ENCODE data around the gene CTCFL. TPM values are rescaled to one million over a fixed set of nuclear protein-coding genes. Genes with fewer than 3 reads are reported as not detected.

The CTCFL gene
- total and polyA plus RNA-seq, 4 experiments from 2014 or later = not detected

DNA sequence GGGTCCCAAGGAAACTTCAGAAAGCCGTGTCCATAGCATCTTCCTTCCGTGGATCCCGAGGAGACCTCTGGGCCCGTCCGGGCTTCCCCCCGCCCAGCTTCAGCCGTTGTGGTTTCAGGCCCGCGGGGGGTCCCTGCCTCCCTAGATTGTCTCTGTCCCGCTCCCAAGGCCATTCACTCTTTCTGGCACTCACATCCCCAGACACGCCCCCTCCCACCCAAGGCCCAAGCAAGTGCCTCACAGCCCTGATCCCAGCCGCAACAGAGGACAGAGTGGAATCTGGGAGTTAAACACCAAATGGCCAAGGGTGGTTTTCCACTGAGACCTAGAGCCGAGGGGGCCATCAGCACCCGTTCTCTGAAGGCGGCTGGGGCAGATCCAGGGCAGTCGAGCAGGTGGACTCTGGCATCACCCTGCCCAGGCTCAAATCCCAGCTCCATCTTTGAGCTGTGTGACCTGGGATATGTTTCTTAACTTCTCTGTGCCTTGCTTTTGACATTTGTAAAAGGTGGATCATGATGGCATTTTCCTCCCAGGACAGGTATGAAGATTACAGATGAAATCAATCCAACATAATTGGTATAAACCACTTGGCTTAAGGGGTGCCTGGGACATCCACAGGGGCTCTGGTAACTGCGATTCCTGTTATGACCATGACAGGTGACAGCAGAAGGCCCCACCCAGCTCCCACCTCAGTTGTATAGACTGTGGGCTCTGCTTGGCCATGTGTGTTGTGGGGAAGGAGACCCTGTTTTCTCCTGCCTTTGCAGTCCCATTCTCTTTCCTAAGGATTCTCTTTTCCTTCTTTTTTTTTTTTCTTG lies 48.1 kb downstream of the CTCFL start:
- Mint-ChIP-seq H3K9me3 (no peaks in the 10 kb centered on the region), H3K4me1 (peaks cover 9 to 36% (median 15%) of the 10 kb centered on the region in 4 donors), H3K27me3 (peaks cover 0 to 1% of the 10 kb centered on the region in 2 donors), H3K4me3 (no peak overlapping the region), H3K27ac (peak overlapping the region in 1 of 7 donors; percentile 17), H3K36me3 (no peaks in the 10 kb centered on the region)
- H3K4me1 ChIP-seq (ENCODE audit: insufficient read depth, low read length) = peaks cover 25% of the 10 kb centered on the region
- POLR2A ChIA-PET (ENCODE audit: partially characterized antibody) = no interaction called here
- H3K9me3 ChIP-seq (ENCODE audit: control insufficient read depth in 1 of 2, low read length in 2 of 2) = no peaks in the 10 kb centered on the region
- CTCF ChIA-PET (ENCODE audit: partially characterized antibody) = interaction anchor here (1.2 to 1.8 kb wide), 2 partner anchors 87 to 95 kb away, joined by 5 read pairs; no protein-coding TSS in a partner anchor
- DNase-seq = no peak
- no peaks in the 10 kb centered on the region for H3K27me3 ChIP-seq (ENCODE audit: insufficient read depth, low read length)
- no peak overlapping the region for H3K27ac ChIP-seq (ENCODE audit: low read depth, low read length)
- intact Hi-C loops (cut with micrococcal nuclease) = no loop called here
- no peak overlapping the region for H3K4me3 ChIP-seq (ENCODE audit: low read length in 2 of 2)
- H3K36me3 ChIP-seq (ENCODE audit: insufficient read depth, low read length) = no peaks in the 10 kb centered on the region

DNA sequence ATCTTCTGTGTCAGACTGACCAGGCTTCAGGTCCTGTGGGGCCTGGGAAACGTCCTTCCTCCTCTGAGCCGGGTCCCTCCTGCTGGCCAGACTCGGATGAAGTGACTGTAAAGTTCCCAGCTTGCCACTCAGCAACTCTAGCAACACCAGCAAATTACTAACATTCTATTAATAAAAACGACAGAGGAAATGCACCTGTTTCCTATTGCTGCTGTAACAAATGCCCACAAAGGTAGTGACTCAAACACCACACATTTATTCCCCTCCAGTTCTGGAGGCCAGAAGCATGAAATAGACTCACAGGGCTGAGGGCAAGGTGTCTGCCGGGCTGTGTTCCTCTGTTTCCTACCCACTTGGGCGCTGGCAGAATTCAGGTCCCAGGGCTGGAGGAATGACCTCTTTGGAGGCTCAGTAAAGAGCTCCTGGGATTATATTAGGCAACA lies 48.8 kb downstream of the CTCFL start:
- DNase-seq = no peak
- Mint-ChIP-seq H3K4me3 (no peak overlapping the region), H3K4me1 (peaks cover 7 to 29% (median 9%) of the 10 kb centered on the region in 4 donors)

DNA sequence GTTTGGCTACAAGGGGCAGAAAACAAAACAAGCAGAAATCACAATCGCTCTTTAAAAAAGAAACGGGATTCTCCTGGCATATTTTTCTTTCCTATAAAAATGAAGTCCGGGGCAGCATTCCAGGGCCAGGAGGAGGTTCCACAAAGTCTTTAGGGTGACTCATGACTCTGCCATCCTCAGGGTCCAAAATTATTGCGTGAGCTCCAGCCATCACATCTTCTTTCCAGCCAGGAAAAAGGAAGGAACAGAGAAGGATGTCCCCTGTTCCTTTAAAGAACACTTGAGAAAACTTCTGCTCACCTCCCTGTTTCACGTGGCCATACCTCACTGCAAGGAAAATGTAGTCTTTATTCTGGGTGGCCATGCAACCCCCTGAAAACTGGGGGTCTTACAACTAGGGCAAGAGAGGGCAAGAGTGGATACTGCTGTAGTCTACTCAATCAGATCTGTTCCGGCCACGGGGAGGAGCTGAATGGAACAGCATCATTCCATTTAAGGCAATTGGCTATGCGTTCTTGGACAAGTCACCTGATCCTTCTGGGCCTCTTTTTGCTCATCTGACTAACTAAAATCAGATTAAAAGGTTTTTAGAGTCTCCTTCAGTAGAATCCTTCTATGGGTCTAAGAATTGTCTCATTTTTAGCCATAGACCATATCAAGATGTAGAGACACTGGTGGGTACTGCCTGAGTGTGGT lies 49.4 kb downstream of the CTCFL start:
- Histone ChIP-seq H3K36me3 (ENCODE audit: insufficient read depth, low read length) (no peaks in the 10 kb centered on the region), H3K9me3 (ENCODE audit: control insufficient read depth in 1 of 2, low read length in 2 of 2) (no peaks in the 10 kb centered on the region), H3K4me1 (ENCODE audit: insufficient read depth, low read length) (peaks cover 16% of the 10 kb centered on the region), H3K4me3 (ENCODE audit: low read length in 2 of 2) (no peak overlapping the region), H3K27ac (ENCODE audit: low read depth, low read length) (no peak overlapping the region), H3K27me3 (ENCODE audit: insufficient read depth, low read length) (no peaks in the 10 kb centered on the region)
- ChIA-PET CTCF (ENCODE audit: partially characterized antibody) (no interaction called here), POLR2A (ENCODE audit: partially characterized antibody) (no interaction called here)
- DNase-seq = no peak
- Mint-ChIP-seq H3K9me3 (no peaks in the 10 kb centered on the region), H3K36me3 (no peaks in the 10 kb centered on the region), H3K4me1 (peaks cover 7 to 26% (median 9%) of the 10 kb centered on the region in 4 donors), H3K4me3 (no peak overlapping the region), H3K27me3 (peaks cover 0 to 1% of the 10 kb centered on the region in 2 donors), H3K27ac (peak overlapping the region in 2 of 7 donors; percentile 24 to 37)
- intact Hi-C loops (cut with micrococcal nuclease) = no loop called here

More for the DNA sequence above, 48.8 kb downstream of the CTCFL start:
- H3K27me3 ChIP-seq (ENCODE audit: insufficient read depth, low read length) = no peaks in the 10 kb centered on the region
- Mint-ChIP-seq H3K27ac (no peak overlapping the region), H3K36me3 (no peaks in the 10 kb centered on the region), H3K27me3 (peaks cover 0 to 1% of the 10 kb centered on the region in 2 donors), H3K9me3 (no peaks in the 10 kb centered on the region)
- H3K27ac ChIP-seq (ENCODE audit: low read depth, low read length) = no peak overlapping the region
- H3K4me1 ChIP-seq (ENCODE audit: insufficient read depth, low read length) = peaks cover 18% of the 10 kb centered on the region
- no peaks in the 10 kb centered on the region for H3K9me3 ChIP-seq (ENCODE audit: control insufficient read depth in 1 of 2, low read length in 2 of 2)
- no peak overlapping the region for H3K4me3 ChIP-seq (ENCODE audit: low read length in 2 of 2)
- ChIA-PET CTCF (ENCODE audit: partially characterized antibody) (interaction anchor here (1.2 kb wide), 1 partner anchor 86 kb away, joined by 5 read pairs; no protein-coding TSS in a partner anchor), POLR2A (ENCODE audit: partially characterized antibody) (no interaction called here)
- no peaks in the 10 kb centered on the region for H3K36me3 ChIP-seq (ENCODE audit: insufficient read depth, low read length)
- intact Hi-C loops (cut with micrococcal nuclease) = no loop called here

DNA sequence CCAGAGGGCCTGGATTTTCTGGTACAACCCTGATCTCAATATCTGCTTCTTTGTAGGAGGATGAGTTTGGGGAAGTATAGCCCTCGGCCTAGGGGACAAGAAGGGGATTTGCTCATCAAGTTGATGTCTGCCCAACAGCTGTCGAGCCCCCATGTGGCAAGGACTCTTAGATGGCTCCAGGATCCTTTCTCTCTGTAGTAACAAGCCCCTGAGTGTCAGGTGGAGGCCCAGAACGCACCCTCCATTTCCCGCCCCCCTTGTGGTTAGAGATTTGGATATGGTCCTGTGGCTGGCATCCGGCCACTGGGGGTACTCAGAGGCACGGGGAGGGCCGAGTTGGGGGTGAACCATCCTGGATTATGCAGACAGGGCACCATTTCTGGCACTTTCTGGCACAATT lies 50.1 kb downstream of the CTCFL start:
- H3K9me3 ChIP-seq (ENCODE audit: control insufficient read depth in 1 of 2, low read length in 2 of 2) = no peaks in the 10 kb centered on the region
- intact Hi-C loops (cut with micrococcal nuclease) = no loop called here
- no peak overlapping the region for H3K4me3 Mint-ChIP-seq
- H3K4me1 Mint-ChIP-seq = peaks cover 7 to 26% (median 9%) of the 10 kb centered on the region in 4 donors
- no peaks in the 10 kb centered on the region for H3K36me3 Mint-ChIP-seq
- no peaks in the 10 kb centered on the region for H3K9me3 Mint-ChIP-seq
- peaks cover 0 to 1% of the 10 kb centered on the region in 2 donors for H3K27me3 Mint-ChIP-seq
- ChIA-PET CTCF (ENCODE audit: partially characterized antibody) (interaction anchor here (2.4 kb wide), 1 partner anchor 40 kb away, joined by 5 read pairs; no protein-coding TSS in a partner anchor), POLR2A (ENCODE audit: partially characterized antibody) (no interaction called here)
- no peak overlapping the region for H3K27ac ChIP-seq (ENCODE audit: low read depth, low read length)
- H3K36me3 ChIP-seq (ENCODE audit: insufficient read depth, low read length) = no peaks in the 10 kb centered on the region
- DNase-seq = no peak
- H3K4me3 ChIP-seq (ENCODE audit: low read length in 2 of 2) = no peak overlapping the region
- H3K27ac Mint-ChIP-seq = no peak overlapping the region
- H3K27me3 ChIP-seq (ENCODE audit: insufficient read depth, low read length) = no peaks in the 10 kb centered on the region
- H3K4me1 ChIP-seq (ENCODE audit: insufficient read depth, low read length) = peaks cover 16% of the 10 kb centered on the region

DNA sequence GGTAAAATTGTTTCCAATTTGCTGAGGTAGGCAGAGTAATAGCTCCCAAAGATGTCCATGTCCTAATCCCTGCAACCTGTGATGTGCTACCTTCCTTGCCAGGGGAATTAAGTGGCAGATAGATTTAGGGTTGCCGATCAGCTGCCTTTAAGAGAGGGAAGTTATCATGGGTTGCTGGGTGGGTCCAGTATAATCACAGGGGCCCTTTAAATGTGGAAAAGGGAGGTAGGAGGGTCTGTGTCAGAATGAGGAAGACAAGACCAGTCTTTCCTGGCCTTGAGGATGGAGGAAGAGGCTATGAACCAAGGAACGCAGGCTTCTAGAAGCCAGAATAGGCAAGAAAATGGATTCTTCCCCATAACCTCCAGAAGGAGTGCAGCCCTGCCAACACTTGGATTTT lies 50.7 kb downstream of the CTCFL start:
- no peaks in the 10 kb centered on the region for H3K27me3 ChIP-seq (ENCODE audit: insufficient read depth, low read length)
- peaks cover 0 to 1% of the 10 kb centered on the region in 2 donors for H3K27me3 Mint-ChIP-seq
- no peak overlapping the region for H3K4me3 Mint-ChIP-seq

DNA sequence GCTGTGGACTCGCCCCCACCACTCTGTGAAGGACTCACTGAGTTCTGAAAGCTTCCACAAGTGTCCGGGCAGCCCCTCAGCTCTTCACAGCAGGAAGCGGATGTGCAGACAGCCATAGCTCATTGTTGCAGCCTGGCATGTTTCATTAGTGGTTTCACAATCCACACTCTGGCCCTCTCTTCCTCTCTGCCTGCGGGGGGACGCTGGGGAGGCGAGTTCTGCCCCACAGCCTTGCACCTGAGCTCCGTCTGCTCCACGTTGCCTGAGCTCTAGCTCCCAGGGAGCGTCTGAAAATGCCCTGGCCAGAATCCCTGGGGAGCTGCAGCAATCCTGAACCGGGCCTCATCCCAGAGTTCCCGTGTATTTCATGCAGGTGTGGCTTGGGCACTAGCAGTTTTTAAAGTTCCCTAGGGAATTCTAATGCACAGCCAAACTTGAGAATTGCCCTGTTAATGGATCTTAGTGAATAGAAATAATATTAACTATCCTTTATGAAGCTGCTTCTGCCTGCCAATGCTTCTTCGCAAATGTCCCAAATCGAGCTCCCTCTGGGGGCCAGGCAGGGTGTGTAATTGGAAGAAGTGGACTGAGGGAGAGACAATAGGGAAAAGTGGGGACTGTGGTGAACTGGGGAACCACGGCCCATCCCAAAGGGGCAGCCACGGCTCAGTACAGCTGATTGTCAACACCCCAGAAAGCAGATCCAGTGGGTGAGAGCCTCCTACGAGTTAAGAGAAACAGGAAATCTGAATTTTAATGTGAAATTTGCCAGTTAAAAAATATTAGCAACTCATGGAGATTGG lies 51.5 kb downstream of the CTCFL start:
- H3K4me3 Mint-ChIP-seq = peak overlapping the region in 2 of 8 donors; percentile 37 to 48
- H3K27me3 Mint-ChIP-seq = peaks cover 0 to 1% of the 10 kb centered on the region in 2 donors
- no peak overlapping the region for H3K27ac ChIP-seq (ENCODE audit: low read depth, low read length)
- no peaks in the 10 kb centered on the region for H3K27me3 ChIP-seq (ENCODE audit: insufficient read depth, low read length)
- H3K4me1 ChIP-seq (ENCODE audit: insufficient read depth, low read length) = peaks cover 16% of the 10 kb centered on the region
- ChIA-PET POLR2A (ENCODE audit: partially characterized antibody) (interaction anchor here (0.9 to 1.9 kb wide), 3 partner anchors 38 to 81 kb away, joined by 3 to 11 read pairs (median 10); no protein-coding TSS in a partner anchor), CTCF (ENCODE audit: partially characterized antibody) (interaction anchor here (1.0 to 3.0 kb wide), 6 partner anchors 23 to 94 kb away, joined by 4 to 12 read pairs (median 5); no protein-coding TSS in a partner anchor)
- no peaks in the 10 kb centered on the region for H3K9me3 Mint-ChIP-seq
- H3K36me3 ChIP-seq (ENCODE audit: insufficient read depth, low read length) = no peaks in the 10 kb centered on the region
- intact Hi-C loops (cut with micrococcal nuclease) = no loop called here
- H3K4me1 Mint-ChIP-seq = peaks cover 7 to 26% (median 9%) of the 10 kb centered on the region in 4 donors
- DNase-seq = no peak
- peak overlapping the region in 2 of 7 donors; percentile 18 to 80 for H3K27ac Mint-ChIP-seq
- H3K36me3 Mint-ChIP-seq = no peaks in the 10 kb centered on the region
- no peaks in the 10 kb centered on the region for H3K9me3 ChIP-seq (ENCODE audit: control insufficient read depth in 1 of 2, low read length in 2 of 2)
- H3K4me3 ChIP-seq (ENCODE audit: low read length in 2 of 2) = no peak overlapping the region

More for the DNA sequence above, 50.7 kb downstream of the CTCFL start:
- ChIA-PET POLR2A (ENCODE audit: partially characterized antibody) (interaction anchor here (0.9 to 1.9 kb wide), 3 partner anchors 39 to 82 kb away, joined by 3 to 11 read pairs (median 10); no protein-coding TSS in a partner anchor), CTCF (ENCODE audit: partially characterized antibody) (interaction anchor here (1.5 to 3.0 kb wide), 3 partner anchors 39 to 92 kb away, joined by 5 to 12 read pairs (median 7); no protein-coding TSS in a partner anchor)
- Mint-ChIP-seq H3K4me1 (peaks cover 7 to 26% (median 9%) of the 10 kb centered on the region in 4 donors), H3K27ac (peak overlapping the region in 2 of 7 donors; percentile 32 to 64), H3K36me3 (no peaks in the 10 kb centered on the region), H3K9me3 (no peaks in the 10 kb centered on the region)
- intact Hi-C loops (cut with micrococcal nuclease) = no loop called here
- no peak overlapping the region for H3K27ac ChIP-seq (ENCODE audit: low read depth, low read length)
- DNase-seq = no peak
- H3K4me1 ChIP-seq (ENCODE audit: insufficient read depth, low read length) = peaks cover 16% of the 10 kb centered on the region
- no peaks in the 10 kb centered on the region for H3K9me3 ChIP-seq (ENCODE audit: control insufficient read depth in 1 of 2, low read length in 2 of 2)
- H3K36me3 ChIP-seq (ENCODE audit: insufficient read depth, low read length) = no peaks in the 10 kb centered on the region
- H3K4me3 ChIP-seq (ENCODE audit: low read length in 2 of 2) = no peak overlapping the region

Data from CD4-positive, alpha-beta memory T cell (primary cell).